Loucy (cell line): ENCODE measurements around the gene FSD1L.

Source experiments
- CTCF ChIP-seq: fragments of 200-600 bp; sonication (generic); conservative IDR thresholded peaks from 2 replicates; pipeline ENCODE4 v1.5.1; 2014; ENCODE audit warnings: mild to moderate bottlenecking, antibody characterized with exemption, low read length
- EZH2phosphoT487 ChIP-seq: fragments of 200-600 bp; IDR thresholded peaks from 2 replicates; pipeline ENCODE4 v1.6.1; 2018; ENCODE audit warnings: antibody characterized with exemption, mild to moderate bottlenecking, moderate library complexity, borderline replicate concordance

- TF ChIP-seq CTCF (no peak), EZH2phosphoT487 (no peak)
These were observed 44.1 kb upstream of the FSD1L start for GRCh38 chr9:105403552-105404248.
